Neutrophil (primary cell): Measurements from ENCODE around the gene ADA.

ENCODE experiments used
- H3K27ac ChIP-seq: fragments of 200-600 bp; sonication (generic); 2 replicates; pipeline ENCODE4 v1.5.1; 2016; ENCODE audit warnings: mild to moderate bottlenecking, moderate library complexity
- H3K27me3 ChIP-seq: fragments of 200-600 bp; sonication (generic); 2 replicates; pipeline ENCODE4 v1.6.0; 2016; ENCODE audit warnings: mild to moderate bottlenecking
- H3K36me3 ChIP-seq: fragments of 200-600 bp; sonication (generic); 2 replicates; pipeline ENCODE4 v1.5.1; 2017
- H3K4me1 ChIP-seq, 2 experiments: fragments of 200-600 bp in 1 of 2; sonication (generic) in 1 of 2; 1 replicate in 1 of 2; 2 replicates in 1 of 2; pipeline versions ENCODE4 v1.5.1 to v1.6.1; 2013 to 2016; ENCODE audit warnings: low read depth in 1 of 2, low read length in 1 of 2, mild to moderate bottlenecking in 1 of 2, moderate library complexity in 1 of 2; ENCODE audit not compliant: control insufficient read depth in 1 of 2, insufficient read depth in 1 of 2
- H3K4me3 ChIP-seq, 2 experiments: fragments of 200-600 bp in 1 of 2; sonication (generic) in 1 of 2; 1 replicate in 1 of 2; 2 replicates in 1 of 2; pipeline ENCODE4 v1.5.1; 2013 to 2016; ENCODE audit warnings: low read depth in 1 of 2, low read length in 1 of 2, mild to moderate bottlenecking in 1 of 2, moderate library complexity in 1 of 2
- H3K9me3 ChIP-seq: fragments of 200-600 bp; sonication (generic); 2 replicates; pipeline ENCODE4 v1.5.1; 2016
- TF ChIP-seq, protein P1 (sequence below): fragments of 200-600 bp; sonication (generic); IDR thresholded peaks from 2 replicates; pipeline ENCODE4 v1.5.1; 2016; ENCODE audit warnings: antibody characterized with exemption

Gene ADA

GRCh38 chr20:44666066-44666465, 14.6 kb upstream of the ADA start:
- no peak overlapping the region for H3K4me3 ChIP-seq
- no peaks in the 10 kb centered on the region for H3K36me3 ChIP-seq
- TF ChIP-seq, protein P1, sequence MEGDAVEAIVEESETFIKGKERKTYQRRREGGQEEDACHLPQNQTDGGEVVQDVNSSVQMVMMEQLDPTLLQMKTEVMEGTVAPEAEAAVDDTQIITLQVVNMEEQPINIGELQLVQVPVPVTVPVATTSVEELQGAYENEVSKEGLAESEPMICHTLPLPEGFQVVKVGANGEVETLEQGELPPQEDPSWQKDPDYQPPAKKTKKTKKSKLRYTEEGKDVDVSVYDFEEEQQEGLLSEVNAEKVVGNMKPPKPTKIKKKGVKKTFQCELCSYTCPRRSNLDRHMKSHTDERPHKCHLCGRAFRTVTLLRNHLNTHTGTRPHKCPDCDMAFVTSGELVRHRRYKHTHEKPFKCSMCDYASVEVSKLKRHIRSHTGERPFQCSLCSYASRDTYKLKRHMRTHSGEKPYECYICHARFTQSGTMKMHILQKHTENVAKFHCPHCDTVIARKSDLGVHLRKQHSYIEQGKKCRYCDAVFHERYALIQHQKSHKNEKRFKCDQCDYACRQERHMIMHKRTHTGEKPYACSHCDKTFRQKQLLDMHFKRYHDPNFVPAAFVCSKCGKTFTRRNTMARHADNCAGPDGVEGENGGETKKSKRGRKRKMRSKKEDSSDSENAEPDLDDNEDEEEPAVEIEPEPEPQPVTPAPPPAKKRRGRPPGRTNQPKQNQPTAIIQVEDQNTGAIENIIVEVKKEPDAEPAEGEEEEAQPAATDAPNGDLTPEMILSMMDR, result no peak
- H3K4me1 ChIP-seq, result peaks cover 0 to 6% of the 10 kb centered on the region in 2 experiments
- no peak overlapping the region for H3K27ac ChIP-seq
- H3K27me3 ChIP-seq, result no peaks in the 10 kb centered on the region
- H3K9me3 ChIP-seq, result no peaks in the 10 kb centered on the region

DNA sequence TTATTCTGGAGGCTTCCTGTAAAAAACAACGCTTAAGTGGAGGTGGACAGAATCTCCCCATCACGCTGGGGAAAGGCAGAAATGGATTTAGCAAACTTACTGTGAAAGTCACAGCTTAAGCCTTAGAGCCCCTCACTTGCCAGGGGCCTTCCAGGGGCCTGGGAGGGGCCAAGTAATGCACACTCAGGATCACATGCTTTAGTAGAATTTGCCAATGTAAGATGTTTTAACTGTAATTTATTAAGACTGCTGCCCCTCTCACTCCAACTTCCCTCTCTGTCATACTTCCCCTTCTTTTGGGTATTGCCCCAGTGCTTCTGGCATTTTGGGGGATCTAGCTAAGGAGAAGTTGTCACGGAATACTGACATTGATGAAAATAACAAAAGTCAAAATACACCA, 12.6 kb upstream of the ADA start:
- TF ChIP-seq, protein P1, result no peak

GRCh38 chr20:44662261-44662660, 10.8 kb upstream of the ADA start:
- Histone ChIP-seq H3K36me3 (no peaks in the 10 kb centered on the region), H3K27ac (no peak overlapping the region), H3K9me3 (no peaks in the 10 kb centered on the region), H3K4me3 (no peak overlapping the region), H3K4me1 (peaks cover 0 to 6% of the 10 kb centered on the region in 2 experiments), H3K27me3 (no peaks in the 10 kb centered on the region)
- TF ChIP-seq, protein P1, result no peak

More for the DNA sequence above, 12.6 kb upstream of the ADA start:
- H3K27ac ChIP-seq, result no peak overlapping the region
- no peaks in the 10 kb centered on the region for H3K9me3 ChIP-seq
- H3K4me3 ChIP-seq, result no peak overlapping the region
- H3K4me1 ChIP-seq, result peaks cover 0 to 6% of the 10 kb centered on the region in 2 experiments
- H3K27me3 ChIP-seq, result no peaks in the 10 kb centered on the region
- no peaks in the 10 kb centered on the region for H3K36me3 ChIP-seq

GRCh38 chr20:44660581-44660980, 9.1 kb upstream of the ADA start:
- Histone ChIP-seq H3K36me3 (no peaks in the 10 kb centered on the region), H3K9me3 (no peaks in the 10 kb centered on the region), H3K27me3 (no peaks in the 10 kb centered on the region), H3K27ac (no peak overlapping the region), H3K4me1 (peaks cover 0 to 6% of the 10 kb centered on the region in 2 experiments), H3K4me3 (no peak overlapping the region)
- TF ChIP-seq, protein P1, result no peak

DNA sequence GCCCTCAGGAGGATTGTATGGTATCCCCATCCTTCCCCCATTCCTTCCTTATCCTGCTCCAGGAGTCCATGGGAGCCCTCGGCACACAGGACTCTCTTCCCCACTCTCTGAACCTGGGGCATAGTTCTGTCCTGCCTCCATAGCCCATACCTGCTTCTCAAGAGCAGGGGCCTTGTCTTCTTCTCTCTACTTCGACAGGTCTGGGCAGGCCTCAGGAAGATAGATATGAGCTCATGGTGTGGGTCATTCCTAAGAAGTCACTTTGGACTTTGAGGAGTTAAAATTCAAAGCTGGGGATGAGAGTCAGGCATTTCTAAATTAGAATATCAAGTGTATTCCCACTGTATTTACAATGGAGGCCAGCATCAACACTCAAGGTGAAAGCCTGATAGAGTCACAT, 8.4 kb upstream of the ADA start:
- Histone ChIP-seq H3K4me3 (no peak overlapping the region), H3K4me1 (peaks cover 0 to 6% of the 10 kb centered on the region in 2 experiments), H3K36me3 (no peaks in the 10 kb centered on the region), H3K27me3 (no peaks in the 10 kb centered on the region), H3K27ac (no peak overlapping the region), H3K9me3 (no peaks in the 10 kb centered on the region)
- TF ChIP-seq, protein P1, result no peak

GRCh38 chr20:44658810-44659209, 7.3 kb upstream of the ADA start:
- peaks cover 0 to under 1% of the 10 kb centered on the region in 2 experiments for H3K4me1 ChIP-seq
- no peak overlapping the region for H3K4me3 ChIP-seq
- TF ChIP-seq, protein P1, result no peak
- H3K27ac ChIP-seq, result no peak overlapping the region
- no peaks in the 10 kb centered on the region for H3K36me3 ChIP-seq
- no peaks in the 10 kb centered on the region for H3K9me3 ChIP-seq
- H3K27me3 ChIP-seq, result no peaks in the 10 kb centered on the region
